Measurements from ENCODE around the gene KCNH2.

- TF ChIP-seq CTCF (IDR thresholded peaks at IDR 0.05) (no peak), EP300 (IDR thresholded peaks at IDR 0.05) (no peak), POLR2AphosphoS5 (IDR thresholded peaks at IDR 0.05) (no peak)
These were observed 46.4 kb upstream of the KCNH2 start, which contains the start of gene ATG9B for GRCh38 chr7:151024435-151025056.

Measured in stomach (tissue), 4 donors.